ENCODE results near the gene SLC46A1.

The SLC46A1 gene

DNA sequence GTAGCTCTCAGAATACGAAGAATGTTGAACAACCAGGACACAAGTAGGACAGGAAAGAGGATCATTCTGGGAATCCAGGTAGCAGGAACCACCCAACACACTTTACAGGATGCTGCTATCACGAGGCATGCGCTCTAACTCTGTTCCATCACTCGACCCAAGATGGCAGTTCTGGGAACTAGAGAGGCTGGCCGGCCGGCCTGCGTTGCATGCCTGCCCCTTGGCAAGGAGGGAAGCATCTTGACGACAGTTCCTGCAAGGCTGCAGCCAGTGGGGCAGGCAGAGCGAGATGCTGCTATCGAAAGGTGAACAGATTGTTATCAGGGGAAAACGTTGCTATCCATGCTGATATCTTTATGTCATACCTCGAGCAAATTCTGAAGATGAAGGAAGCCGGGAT, 19.2 kb upstream of the SLC46A1 start:
- Histone ChIP-seq H3K27me3 (ENCODE audit: insufficient read depth, low read length) (peaks cover 4% of the 10 kb centered on the region), H3K79me2 (ENCODE audit: control insufficient read depth, insufficient read depth, low read length, unreplicated experiment) (no peaks in the 10 kb centered on the region), H3K27ac (ENCODE audit: low read depth, low read length) (no peak overlapping the region), H3K4me3 (ENCODE audit: low read depth, low read length) (no peak overlapping the region), H3K4me1 (ENCODE audit: control insufficient read depth, insufficient read depth, low read length, unreplicated experiment) (no peaks in the 10 kb centered on the region), H3K36me3 (ENCODE audit: insufficient read depth, low read length) (no peaks in the 10 kb centered on the region), H2AFZ (ENCODE audit: low read length, unreplicated experiment) (no peak overlapping the region)

DNA sequence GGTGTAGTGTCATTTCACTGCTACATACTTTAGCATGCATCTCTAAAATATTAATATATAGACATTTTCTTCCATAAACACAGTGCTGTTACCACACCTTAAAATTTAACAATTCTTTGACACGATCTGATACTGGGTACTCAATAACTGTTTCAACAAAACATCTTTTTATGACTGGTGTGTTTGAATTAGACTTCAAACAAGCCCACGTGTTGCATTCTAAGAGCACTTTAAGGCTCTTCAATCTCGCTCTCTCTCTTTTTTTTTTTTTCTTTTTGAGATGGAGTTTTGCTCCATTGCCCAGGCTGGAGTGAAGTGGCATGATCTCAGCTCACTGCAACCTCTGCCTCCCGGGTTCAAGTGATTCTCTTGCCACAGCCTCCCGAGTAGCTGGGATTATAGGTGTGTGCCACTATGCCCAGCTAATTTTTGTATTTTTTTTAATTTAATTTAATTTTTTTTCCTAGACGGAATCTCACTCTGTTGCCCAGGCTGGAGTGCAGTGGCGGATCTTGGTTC, 15.8 kb upstream of the SLC46A1 start:
- Histone ChIP-seq H3K4me3 (ENCODE audit: low read depth, low read length) (no peak overlapping the region), H2AFZ (ENCODE audit: low read length, unreplicated experiment) (no peak overlapping the region), H3K36me3 (ENCODE audit: insufficient read depth, low read length) (no peaks in the 10 kb centered on the region), H3K79me2 (ENCODE audit: control insufficient read depth, insufficient read depth, low read length, unreplicated experiment) (no peaks in the 10 kb centered on the region), H3K27me3 (ENCODE audit: insufficient read depth, low read length) (peaks cover 4% of the 10 kb centered on the region; the same call in 1 of the 2 replicates), H3K4me1 (ENCODE audit: control insufficient read depth, insufficient read depth, low read length, unreplicated experiment) (no peaks in the 10 kb centered on the region), H3K27ac (ENCODE audit: low read depth, low read length) (no peak overlapping the region)

DNA sequence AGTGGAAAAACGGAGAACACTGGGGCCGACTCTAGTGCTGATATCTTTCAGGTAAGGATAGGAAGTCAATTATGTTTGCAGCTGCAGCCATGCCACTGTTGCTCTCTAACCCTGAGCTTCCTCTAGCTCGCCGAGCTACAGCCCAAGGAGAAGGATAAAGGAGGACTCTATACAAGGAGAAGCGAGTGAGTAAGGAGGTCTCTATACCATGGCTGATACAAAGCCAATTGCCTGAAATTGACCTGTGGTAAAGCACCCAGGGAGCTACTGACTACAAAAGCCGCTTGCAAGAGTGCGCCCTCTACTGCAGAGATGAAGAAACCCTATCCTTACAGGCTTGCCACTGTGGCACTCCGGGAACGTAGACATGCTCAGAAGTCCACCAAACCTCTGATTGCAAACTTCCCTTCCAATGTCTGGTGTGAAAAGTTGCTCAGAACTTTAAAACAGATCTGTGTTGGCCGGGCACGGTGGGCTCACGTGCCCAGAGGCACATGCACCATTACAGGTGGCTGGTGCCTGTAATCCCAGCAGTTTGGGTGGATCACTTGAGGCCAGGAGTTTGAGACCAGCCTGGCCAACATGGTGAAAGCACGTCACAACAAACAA, 10.8 kb upstream of the SLC46A1 start:
- H2AFZ ChIP-seq (ENCODE audit: low read length, unreplicated experiment) = no peak overlapping the region
- no peaks in the 10 kb centered on the region for H3K79me2 ChIP-seq (ENCODE audit: control insufficient read depth, insufficient read depth, low read length, unreplicated experiment)
- no peaks in the 10 kb centered on the region for H3K4me1 ChIP-seq (ENCODE audit: control insufficient read depth, insufficient read depth, low read length, unreplicated experiment)
- H3K27ac ChIP-seq (ENCODE audit: low read depth, low read length) = no peak overlapping the region
- no peaks in the 10 kb centered on the region for H3K36me3 ChIP-seq (ENCODE audit: insufficient read depth, low read length)
- peaks cover 7% of the 10 kb centered on the region for H3K27me3 ChIP-seq (ENCODE audit: insufficient read depth, low read length)
- H3K4me3 ChIP-seq (ENCODE audit: low read depth, low read length) = no peak overlapping the region

DNA sequence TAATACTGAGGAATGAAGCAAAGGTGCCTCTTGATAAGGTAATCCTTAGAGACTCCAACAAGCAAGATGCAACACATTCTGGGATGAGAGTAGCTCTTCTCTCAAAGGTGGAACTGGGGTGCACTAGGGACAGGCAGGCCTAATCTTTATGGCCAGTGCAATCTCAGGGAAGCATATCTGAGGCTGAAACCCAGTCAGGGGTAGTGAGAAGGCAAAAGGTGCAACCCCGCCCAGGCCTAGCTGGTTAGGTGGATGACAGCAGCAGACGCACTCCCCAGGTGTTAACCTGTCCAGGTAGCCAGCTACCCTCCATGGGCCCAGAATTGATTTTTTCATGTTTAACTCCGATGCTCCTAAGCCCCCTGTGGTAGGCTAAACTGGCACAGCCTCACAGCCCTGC, 9.9 kb upstream of the SLC46A1 start:
- H3K4me3 ChIP-seq (ENCODE audit: low read depth, low read length) = no peak overlapping the region
- no peak overlapping the region for H2AFZ ChIP-seq (ENCODE audit: low read length, unreplicated experiment)
- H3K36me3 ChIP-seq (ENCODE audit: insufficient read depth, low read length) = no peaks in the 10 kb centered on the region

DNA sequence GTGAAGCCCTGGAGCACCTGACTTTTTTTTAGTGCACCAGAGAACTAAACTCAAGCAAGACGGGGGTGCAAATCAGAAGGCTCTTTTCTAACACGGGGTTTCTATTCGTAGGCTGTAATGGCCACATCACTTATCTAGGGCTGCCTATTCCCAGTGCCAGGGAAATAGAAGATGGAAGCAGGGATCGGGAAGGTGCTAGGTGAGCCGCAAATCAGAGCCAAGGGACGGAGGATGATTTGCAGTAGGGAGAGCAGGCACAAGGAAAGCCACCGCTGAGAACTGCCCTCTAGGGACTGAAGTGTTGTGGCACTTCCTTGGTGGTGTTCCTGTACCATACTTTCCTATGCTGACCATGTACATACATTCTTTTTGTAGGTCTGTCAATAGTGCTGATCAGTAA, 7.8 kb upstream of the SLC46A1 start:
- Histone ChIP-seq H3K27ac (ENCODE audit: low read depth, low read length) (no peak overlapping the region), H3K36me3 (ENCODE audit: insufficient read depth, low read length) (no peaks in the 10 kb centered on the region), H3K4me3 (ENCODE audit: low read depth, low read length) (no peak overlapping the region), H2AFZ (ENCODE audit: low read length, unreplicated experiment) (no peak overlapping the region), H3K79me2 (ENCODE audit: control insufficient read depth, insufficient read depth, low read length, unreplicated experiment) (no peaks in the 10 kb centered on the region), H3K27me3 (ENCODE audit: insufficient read depth, low read length) (peaks cover 7% of the 10 kb centered on the region), H3K4me1 (ENCODE audit: control insufficient read depth, insufficient read depth, low read length, unreplicated experiment) (no peaks in the 10 kb centered on the region)

More for the DNA sequence above, 9.9 kb upstream of the SLC46A1 start:
- Histone ChIP-seq H3K27me3 (ENCODE audit: insufficient read depth, low read length) (peaks cover 7% of the 10 kb centered on the region), H3K4me1 (ENCODE audit: control insufficient read depth, insufficient read depth, low read length, unreplicated experiment) (no peaks in the 10 kb centered on the region), H3K27ac (ENCODE audit: low read depth, low read length) (no peak overlapping the region), H3K79me2 (ENCODE audit: control insufficient read depth, insufficient read depth, low read length, unreplicated experiment) (no peaks in the 10 kb centered on the region)

DNA sequence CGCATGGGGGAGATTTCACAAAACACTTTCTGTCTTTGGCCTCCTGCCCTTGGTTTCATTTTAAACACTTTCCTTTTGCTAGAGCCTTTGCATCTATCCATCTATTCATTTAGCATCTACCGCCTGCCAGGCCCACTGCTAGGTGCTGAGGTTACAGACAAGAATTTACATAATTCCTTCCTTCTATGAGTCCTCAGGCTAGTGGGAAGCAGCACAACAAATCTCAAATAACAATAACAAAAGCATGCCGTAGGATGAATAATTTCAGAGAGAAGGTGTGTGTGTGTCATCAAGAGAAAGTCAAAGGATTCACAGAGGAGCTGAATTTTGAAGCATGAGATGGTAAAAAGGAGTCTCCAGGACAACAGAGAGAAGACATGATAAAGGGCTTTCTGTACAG, 6.1 kb upstream of the SLC46A1 start:
- Histone ChIP-seq H3K4me1 (ENCODE audit: control insufficient read depth, insufficient read depth, low read length, unreplicated experiment) (no peaks in the 10 kb centered on the region), H3K36me3 (ENCODE audit: insufficient read depth, low read length) (no peaks in the 10 kb centered on the region), H3K27ac (ENCODE audit: low read depth, low read length) (no peak overlapping the region), H3K4me3 (ENCODE audit: low read depth, low read length) (no peak overlapping the region), H3K79me2 (ENCODE audit: control insufficient read depth, insufficient read depth, low read length, unreplicated experiment) (no peaks in the 10 kb centered on the region), H3K27me3 (ENCODE audit: insufficient read depth, low read length) (peaks cover 7% of the 10 kb centered on the region), H2AFZ (ENCODE audit: low read length, unreplicated experiment) (no peak overlapping the region)

DNA sequence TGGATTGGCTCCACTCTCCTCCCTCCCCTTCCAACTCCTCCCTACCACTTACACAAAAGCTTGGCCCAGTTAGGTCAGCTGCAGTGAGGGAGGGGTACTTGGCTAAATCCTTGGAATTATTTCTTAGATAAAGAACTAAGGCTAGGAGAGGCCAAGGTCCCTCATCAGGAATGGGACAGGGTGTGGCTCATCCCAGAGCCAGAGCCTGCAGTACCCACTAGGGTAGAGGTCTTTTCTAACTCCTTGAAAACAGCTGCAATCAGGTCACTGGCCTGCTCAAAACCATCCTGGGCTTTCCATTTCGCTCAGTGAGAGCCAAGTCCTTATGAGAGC, 1.9 kb upstream of the SLC46A1 start:
- H3K4me3 ChIP-seq (ENCODE audit: low read depth, low read length) = no peak overlapping the region
- peaks cover 7% of the 10 kb centered on the region for H3K4me1 ChIP-seq (ENCODE audit: control insufficient read depth, insufficient read depth, low read length, unreplicated experiment)
- no peaks in the 10 kb centered on the region for H3K36me3 ChIP-seq (ENCODE audit: insufficient read depth, low read length)

DNA sequence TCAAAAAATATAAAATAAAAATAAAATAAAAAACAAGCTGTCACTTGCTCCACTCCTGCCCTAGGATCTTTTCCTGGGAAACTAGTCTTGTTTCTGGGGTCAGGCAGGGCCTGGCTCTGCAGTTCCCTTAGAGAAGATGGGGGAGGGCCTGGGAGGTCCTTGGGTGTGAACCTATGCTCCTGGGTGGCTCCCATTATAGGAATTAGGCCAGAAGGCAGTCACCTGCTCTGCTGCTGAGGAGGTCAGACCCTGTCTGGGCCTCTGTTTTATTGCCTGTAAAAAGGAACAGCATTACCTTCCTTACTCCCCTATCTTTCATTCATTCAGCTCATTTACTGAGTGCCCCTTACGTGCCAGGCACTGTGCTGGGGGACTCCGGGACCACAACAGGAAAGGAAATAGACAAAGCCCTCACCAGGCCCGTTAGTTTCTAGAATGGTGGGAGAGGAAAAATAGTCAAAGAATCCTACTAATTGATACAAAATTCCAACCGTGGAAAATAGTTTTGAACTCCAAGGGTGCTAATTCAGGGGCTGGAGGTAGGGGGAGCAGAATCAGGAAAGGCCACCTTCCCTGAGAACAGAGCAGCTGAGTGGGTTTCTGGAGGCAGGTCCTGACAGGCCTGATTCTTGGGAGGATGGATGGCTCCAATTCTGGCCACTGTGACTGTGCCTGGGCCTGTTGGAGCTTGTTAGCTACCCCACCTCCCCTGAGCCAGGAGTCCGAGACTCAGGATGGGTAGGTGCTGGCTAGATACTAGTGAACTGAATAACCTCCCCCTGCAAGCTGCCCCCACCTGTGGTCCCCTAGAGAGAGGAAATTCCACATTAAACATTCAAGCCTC, 1.3 kb upstream of the SLC46A1 start:
- H3K4me3 ChIP-seq (ENCODE audit: low read depth, low read length) = no peak overlapping the region
- no peaks in the 10 kb centered on the region for H3K36me3 ChIP-seq (ENCODE audit: insufficient read depth, low read length)
- peaks cover 7% of the 10 kb centered on the region for H3K4me1 ChIP-seq (ENCODE audit: control insufficient read depth, insufficient read depth, low read length, unreplicated experiment)
- no peaks in the 10 kb centered on the region for H3K79me2 ChIP-seq (ENCODE audit: control insufficient read depth, insufficient read depth, low read length, unreplicated experiment)
- no peak overlapping the region for H2AFZ ChIP-seq (ENCODE audit: low read length, unreplicated experiment)
- H3K27ac ChIP-seq (ENCODE audit: low read depth, low read length) = no peak overlapping the region
- H3K27me3 ChIP-seq (ENCODE audit: insufficient read depth, low read length) = no peaks in the 10 kb centered on the region

More for the DNA sequence above, 1.9 kb upstream of the SLC46A1 start:
- Histone ChIP-seq H3K79me2 (ENCODE audit: control insufficient read depth, insufficient read depth, low read length, unreplicated experiment) (no peaks in the 10 kb centered on the region), H2AFZ (ENCODE audit: low read length, unreplicated experiment) (no peak overlapping the region), H3K27me3 (ENCODE audit: insufficient read depth, low read length) (no peaks in the 10 kb centered on the region), H3K27ac (ENCODE audit: low read depth, low read length) (no peak overlapping the region)

DNA sequence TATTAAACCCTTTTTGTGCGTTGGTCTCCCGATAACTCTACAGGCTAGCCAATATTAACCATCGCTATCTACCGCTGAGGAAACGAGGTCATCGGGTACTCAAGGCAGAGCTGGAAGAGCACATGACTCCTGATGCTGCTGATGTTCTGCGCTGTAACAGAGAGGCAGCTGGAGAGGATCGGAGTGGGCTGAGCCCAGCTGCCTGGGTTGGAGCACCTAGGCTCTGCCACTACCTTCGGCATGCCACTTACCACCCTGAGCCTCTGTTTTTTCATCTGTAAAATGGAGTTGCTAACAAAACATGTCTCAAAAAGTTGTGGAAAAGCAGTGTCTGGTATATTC, 432 bp upstream of the SLC46A1 start:
- H3K36me3 ChIP-seq (ENCODE audit: insufficient read depth, low read length) = no peaks in the 10 kb centered on the region
- H2AFZ ChIP-seq (ENCODE audit: low read length, unreplicated experiment) = peak overlapping the region; percentile 33
- H3K79me2 ChIP-seq (ENCODE audit: control insufficient read depth, insufficient read depth, low read length, unreplicated experiment) = no peaks in the 10 kb centered on the region
- H3K27me3 ChIP-seq (ENCODE audit: insufficient read depth, low read length) = no peaks in the 10 kb centered on the region
- H3K4me1 ChIP-seq (ENCODE audit: control insufficient read depth, insufficient read depth, low read length, unreplicated experiment) = peaks cover 7% of the 10 kb centered on the region
- no peak overlapping the region for H3K27ac ChIP-seq (ENCODE audit: low read depth, low read length)
- H3K4me3 ChIP-seq (ENCODE audit: low read depth, low read length) = peak overlapping the region; percentile 87

DNA sequence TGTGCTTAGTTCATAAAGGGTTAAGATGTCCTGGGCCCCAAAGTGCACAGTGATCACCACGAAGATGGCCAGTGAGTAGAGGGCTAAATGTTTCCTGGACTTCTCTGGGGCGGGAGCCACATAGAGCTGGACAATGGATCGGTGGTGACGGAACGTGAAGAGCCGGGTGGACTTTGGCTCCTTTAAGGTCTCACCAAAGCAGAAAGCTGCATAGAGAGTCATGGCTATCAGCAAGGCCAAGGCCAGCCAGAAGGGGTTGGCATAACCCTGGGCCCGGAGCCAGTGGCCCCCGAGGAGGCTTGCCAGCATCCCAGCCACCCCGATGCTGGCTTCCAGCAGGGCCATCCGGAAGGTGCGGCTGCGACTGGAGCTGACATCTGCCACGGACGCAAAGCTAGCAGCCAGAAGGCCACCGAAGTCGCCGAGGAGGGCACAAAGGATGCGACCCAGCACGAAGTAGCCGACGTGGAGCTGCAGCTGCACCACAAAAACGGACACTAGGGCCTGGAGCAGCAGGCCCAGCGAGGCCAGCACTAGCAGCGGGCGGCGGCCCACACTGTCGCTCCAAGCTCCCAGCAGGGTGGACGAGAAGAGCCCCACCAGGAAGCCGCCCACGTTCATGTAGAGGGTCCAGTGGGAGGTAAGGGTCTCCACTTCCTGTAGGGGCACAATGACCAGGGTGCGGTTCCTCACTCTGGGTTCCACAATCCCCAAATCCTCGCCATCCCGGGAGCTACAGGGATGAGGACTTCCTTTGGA, 1.0 kb downstream of the SLC46A1 start:
- Histone ChIP-seq H3K4me1 (ENCODE audit: control insufficient read depth, insufficient read depth, low read length, unreplicated experiment) (peaks cover 7% of the 10 kb centered on the region), H3K27me3 (ENCODE audit: insufficient read depth, low read length) (no peaks in the 10 kb centered on the region), H3K4me3 (ENCODE audit: low read depth, low read length) (peak overlapping the region; percentile 87), H3K79me2 (ENCODE audit: control insufficient read depth, insufficient read depth, low read length, unreplicated experiment) (no peaks in the 10 kb centered on the region), H3K27ac (ENCODE audit: low read depth, low read length) (no peak overlapping the region), H3K36me3 (ENCODE audit: insufficient read depth, low read length) (no peaks in the 10 kb centered on the region), H2AFZ (ENCODE audit: low read length, unreplicated experiment) (peak overlapping the region; percentile 90)
